PC-3 (cell line): ENCODE data around the gene FES. TPM values are rescaled to one million over a fixed set of nuclear protein-coding genes. Genes with fewer than 3 reads are reported as not detected.
"Not testable (repeated sequence)": the region's sequence is repeated elsewhere in the genome, so short reads cannot be mapped to it uniquely, and the experiment has no call there.

Experiments
- ATAC-seq: fragments of 200-7000 bp; cut with Tn5 transposase; 2 replicates; pipeline ENCODE4 v1.9.1; 2020; ENCODE audit warnings: mild to moderate bottlenecking, moderate library complexity
- BruUV-seq: library from RNA; stranded (reverse); fragments of 400-500 nt; replicated peaks from 2 replicates; lab custom pipeline; 2021; lab: Mats Ljungman, UMichigan
- CTCF ChIA-PET: fragments of 300-600 bp; sonication (Branson Sonifier 250); formaldehyde crosslinking; loops from one replicate; lab custom pipeline; 2022; ENCODE audit warnings: antibody characterized with exemption; lab: Charles Lee
- POLR2A ChIA-PET: fragments of 300-600 bp; sonication (Branson Sonifier 250); formaldehyde crosslinking; loops from one replicate; lab custom pipeline; 2022; ENCODE audit warnings: antibody characterized with exemption; ENCODE audit not compliant: unreplicated experiment; lab: Charles Lee
- DNase-seq: peaks from one replicate; pipeline ENCODE4 v3.0.0-alpha.2; 2015
- H2AFZ ChIP-seq: fragments of 300-600 bp; sonication (generic); 2 replicates; pipeline ENCODE4 v1.6.0; 2016; ENCODE audit warnings: antibody characterized with exemption, low read length
- H3F3A ChIP-seq: fragments of 300-600 bp; sonication (generic); one replicate; pipeline ENCODE4 v1.6.0; 2017; ENCODE audit warnings: antibody characterized with exemption, low read length, control low read depth, mild to moderate bottlenecking; ENCODE audit not compliant: unreplicated experiment
- H3K27ac ChIP-seq: fragments of 300-600 bp; sonication (generic); 2 replicates; pipeline ENCODE4 v1.5.1; 2016; ENCODE audit warnings: mild to moderate bottlenecking, low read length
- H3K27me3 ChIP-seq: fragments of 300-600 bp; sonication (generic); 2 replicates; pipeline ENCODE4 v1.6.1; 2016; ENCODE audit warnings: low read length, mixed read lengths
- H3K36me3 ChIP-seq: fragments of 300-600 bp; sonication (generic); 2 replicates; pipeline ENCODE4 v1.6.1; 2016; ENCODE audit warnings: low read depth, mixed run types, low read length, mixed read lengths
- H3K4me1 ChIP-seq: fragments of 300-600 bp; sonication (generic); 2 replicates; pipeline ENCODE4 v1.5.1; 2016; ENCODE audit warnings: low read length; ENCODE audit not compliant: insufficient read depth
- H3K4me2 ChIP-seq: fragments of 300-600 bp; sonication (generic); 2 replicates; pipeline ENCODE4 v1.6.0; 2016; ENCODE audit warnings: low read length
- H3K4me3 ChIP-seq: fragments of 300-600 bp; sonication (generic); 2 replicates; pipeline ENCODE4 v1.5.1; 2016; ENCODE audit warnings: mild to moderate bottlenecking, low read length, mixed read lengths
- H3K79me2 ChIP-seq: fragments of 300-600 bp; sonication (generic); 2 replicates; pipeline ENCODE4 v1.6.1; 2017; ENCODE audit warnings: low read length, mixed read lengths
- H3K9ac ChIP-seq: fragments of 300-600 bp; sonication (generic); 2 replicates; pipeline ENCODE4 v1.6.0; 2016; ENCODE audit warnings: mild to moderate bottlenecking, low read length
- H3K9me2 ChIP-seq: fragments of 300-600 bp; sonication (generic); replicated peaks from 2 replicates; pipeline ENCODE4 v1.6.1; 2016; ENCODE audit warnings: mixed run types, low read length, mixed read lengths
- H3K9me3 ChIP-seq: fragments of 300-600 bp; sonication (generic); 2 replicates; pipeline ENCODE4 v1.6.1; 2016; ENCODE audit warnings: low read length, mixed read lengths
- H4K20me1 ChIP-seq: fragments of 300-600 bp; sonication (generic); 2 replicates; pipeline ENCODE4 v1.6.1; 2016; ENCODE audit warnings: low read length, mixed read lengths
- CTCF ChIP-seq: fragments of 300-600 bp; sonication (generic); conservative IDR thresholded peaks from 2 replicates; pipeline ENCODE4 v1.5.1; 2017; ENCODE audit warnings: antibody characterized with exemption, low read depth, mild to moderate bottlenecking, low read length
- EZH2 ChIP-seq: fragments of 300-600 bp; sonication (generic); IDR thresholded peaks from one replicate; pipeline ENCODE4 v1.6.1; 2017; ENCODE audit warnings: antibody characterized with exemption, mild to moderate bottlenecking, low read length; ENCODE audit not compliant: unreplicated experiment
- EZH2phosphoT487 ChIP-seq: fragments of 300-600 bp; sonication (generic); IDR thresholded peaks from 2 replicates; pipeline ENCODE4 v1.6.1; 2018; ENCODE audit warnings: mild to moderate bottlenecking, antibody characterized with exemption, low read length, borderline replicate concordance
- intact Hi-C: fragments of 100-400 bp; cut with micrococcal nuclease; formaldehyde crosslinking; loops from 2 replicates; pipeline ENCODE4 v1.9.0; 2023
- total RNA-seq: library from RNA; depleted of rRNA; stranded (reverse); fragments of >200 nt; gene quantifications from 2 replicates; pipeline ENCODE4 v1.2.3, GENCODE V29; 2014

The FES gene
- total RNA-seq, 1 experiment from 2014 or later = 2.8 TPM

DNA sequence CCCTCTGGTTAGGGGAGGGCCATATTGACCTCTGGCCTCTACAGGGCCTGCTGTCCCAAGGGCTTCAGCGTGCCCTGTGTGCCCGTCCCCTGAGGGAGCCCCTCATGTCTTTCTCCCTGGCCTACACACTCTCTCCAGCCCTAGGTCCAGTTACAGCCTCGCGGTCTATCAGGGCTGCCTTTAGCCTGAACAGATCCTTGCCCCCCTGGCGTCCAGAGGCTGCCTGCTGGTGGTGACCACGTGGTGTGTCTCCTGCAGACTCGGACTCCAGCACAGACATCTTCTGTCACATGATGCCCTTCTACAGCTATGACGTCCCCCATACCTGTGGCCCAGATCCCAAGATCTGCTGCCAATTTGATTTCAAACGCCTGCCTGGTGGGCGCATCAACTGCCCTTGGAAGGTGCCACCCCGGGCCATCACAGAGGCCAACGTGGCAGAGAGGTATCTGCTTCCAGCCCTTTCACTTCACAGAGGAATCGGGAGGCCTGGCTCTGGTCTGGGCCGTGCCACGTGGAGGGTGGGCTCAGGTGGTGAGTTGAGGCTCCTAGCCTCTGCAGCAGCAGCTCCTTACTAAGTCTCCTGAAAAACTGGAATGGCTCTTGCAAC lies 22.9 kb downstream of the FES start:
- H3K9me3 ChIP-seq = no peaks in the 10 kb centered on the region
- no peak for TF ChIP-seq EZH2phosphoT487
- no peak for TF ChIP-seq EZH2
- TF ChIP-seq CTCF = no peak
- peaks cover 11% of the 10 kb centered on the region for H3K36me3 ChIP-seq
- intact Hi-C loops = no loop called here
- no peak for DNase-seq
- CTCF ChIA-PET = no interaction called here
- H3K79me2 ChIP-seq = peaks cover 16% of the 10 kb centered on the region; the same call in 1 of the 2 replicates
- no peak overlapping the region for H2AFZ ChIP-seq
- H3K4me3 ChIP-seq = no peak overlapping the region
- peaks cover 7% of the 10 kb centered on the region; the same call in 1 of the 2 replicates for H3K4me1 ChIP-seq
- H3F3A ChIP-seq = no peaks in the 10 kb centered on the region
- ATAC-seq = no peak
- no peaks in the 10 kb centered on the region for H4K20me1 ChIP-seq
- no peak overlapping the region for H3K27ac ChIP-seq
- H3K4me2 ChIP-seq = no peak overlapping the region
- no peaks in the 10 kb centered on the region for H3K27me3 ChIP-seq
- POLR2A ChIA-PET = no interaction called here
- no TSS peak for BruUV-seq
- H3K9ac ChIP-seq = no peak overlapping the region
- no peaks in the 10 kb centered on the region for H3K9me2 ChIP-seq

DNA sequence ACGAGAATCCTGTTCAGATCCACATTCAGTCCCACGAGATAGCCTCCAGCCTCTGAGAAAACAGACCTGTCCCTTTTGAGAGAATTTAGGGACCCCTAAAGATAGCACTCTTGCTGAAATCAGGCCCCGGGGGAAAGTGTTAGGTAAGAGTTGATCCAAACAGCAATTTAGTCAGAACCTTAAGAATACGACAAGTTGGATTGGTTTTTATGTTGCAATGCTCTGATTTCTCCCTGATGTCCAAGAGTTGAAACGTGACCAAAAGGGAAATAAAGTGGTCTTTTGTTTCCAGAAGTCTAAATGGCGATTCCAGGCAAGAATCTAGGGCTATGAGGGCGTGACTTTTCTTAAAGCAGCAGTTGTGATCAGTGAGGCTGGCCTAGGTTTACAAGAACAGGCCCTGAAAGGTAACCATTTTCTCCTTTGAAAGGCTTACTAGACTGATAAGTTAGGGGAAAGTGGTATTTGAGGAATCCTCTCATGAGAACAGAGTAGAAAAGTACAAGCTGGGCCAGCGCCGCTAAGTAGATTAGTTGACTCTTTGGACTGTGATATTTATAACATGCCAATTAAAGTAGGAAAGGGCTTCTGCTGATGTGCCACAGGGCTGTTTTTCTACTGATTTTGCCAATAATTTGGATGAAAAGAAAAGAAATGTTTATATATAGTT lies 23.7 kb downstream of the FES start:
- H2AFZ ChIP-seq = no peak overlapping the region
- peaks cover 7% of the 10 kb centered on the region; the same call in 1 of the 2 replicates for H3K4me1 ChIP-seq
- no TSS peak for BruUV-seq
- no peak overlapping the region for H3K27ac ChIP-seq
- no peak overlapping the region for H3K4me3 ChIP-seq
- no peak for TF ChIP-seq EZH2
- no peak for TF ChIP-seq CTCF
- no peak for TF ChIP-seq EZH2phosphoT487
- no peak overlapping the region for H3K4me2 ChIP-seq
- ATAC-seq (no peak), DNase-seq (no peak)
- H3F3A ChIP-seq = no peaks in the 10 kb centered on the region
- intact Hi-C loops = no loop called here
- no peaks in the 10 kb centered on the region for H3K9me2 ChIP-seq
- peaks cover 11% of the 10 kb centered on the region for H3K36me3 ChIP-seq
- H3K79me2 ChIP-seq = peaks cover 16% of the 10 kb centered on the region; the same call in 1 of the 2 replicates
- no peaks in the 10 kb centered on the region for H4K20me1 ChIP-seq
- no peaks in the 10 kb centered on the region for H3K9me3 ChIP-seq
- no peaks in the 10 kb centered on the region for H3K27me3 ChIP-seq
- ChIA-PET CTCF (no interaction called here), POLR2A (no interaction called here)
- H3K9ac ChIP-seq = no peak overlapping the region

DNA sequence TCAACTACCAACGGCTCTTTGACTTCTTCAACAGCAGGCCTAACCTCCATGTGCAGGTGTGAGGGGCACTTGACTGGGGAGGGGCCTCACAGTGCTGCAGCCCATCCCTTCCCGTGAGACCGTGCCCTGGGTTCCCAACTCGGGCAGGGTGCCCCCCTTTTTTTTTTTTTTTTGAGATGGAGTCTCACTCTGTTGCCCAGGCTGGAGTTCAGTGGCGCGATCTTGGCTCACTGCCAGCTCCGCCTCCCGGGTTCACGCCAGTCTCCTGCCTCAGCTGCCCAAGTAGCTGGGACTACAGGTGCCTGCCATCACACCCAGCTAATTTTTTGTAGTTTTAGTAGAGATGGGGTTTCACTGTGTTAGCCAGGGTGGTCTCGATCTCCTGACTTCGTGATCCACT lies 25.1 kb downstream of the FES start:
- POLR2A ChIA-PET = interaction anchor here (0.6 kb wide), 1 partner anchor 22 kb away, joined by 3 read pairs; no protein-coding TSS in a partner anchor
- CTCF ChIA-PET = not testable (repeated sequence)

More for the DNA sequence above, 25.1 kb downstream of the FES start:
- intact Hi-C loops, DNase-seq, H3K9me3 ChIP-seq, H3K79me2 ChIP-seq, H3K4me2 ChIP-seq, H3K4me1 ChIP-seq, BruUV-seq, H3K9ac ChIP-seq, H2AFZ ChIP-seq, ATAC-seq, H3K27me3 ChIP-seq, H3K4me3 ChIP-seq, H3K27ac ChIP-seq, H3F3A ChIP-seq, H3K9me2 ChIP-seq, H4K20me1 ChIP-seq: not testable (repeated sequence)
- peaks cover 11% of the 10 kb centered on the region for H3K36me3 ChIP-seq
